ENCODE data around the gene FAM171A1.

The FAM171A1 gene

GRCh38 chr10:15197911-15198310, 173.2 kb downstream of the FAM171A1 start:
- no peak for DNase-seq

DNA sequence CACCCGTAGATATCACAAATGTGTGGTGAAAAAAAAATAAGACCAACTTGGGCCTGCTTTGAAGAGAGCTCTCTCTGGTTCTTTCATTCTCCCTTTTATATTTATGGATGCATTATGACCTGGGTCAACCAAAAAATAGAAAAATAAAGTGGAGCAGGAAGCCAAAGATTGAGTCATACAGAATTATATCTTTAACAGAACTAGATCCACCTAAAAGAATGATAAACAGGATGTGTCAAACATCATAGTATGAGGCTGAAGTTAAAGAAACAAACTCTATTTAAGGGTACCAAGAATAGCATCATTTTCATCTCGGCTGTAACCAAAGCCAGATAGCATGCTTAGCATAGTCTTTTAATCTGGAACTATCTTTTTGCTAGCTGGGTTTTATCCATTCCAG, 173.8 kb downstream of the FAM171A1 start:
- DNase-seq = no peak

- DNase-seq = peak; percentile 28
These were observed 174.9 kb downstream of the FAM171A1 start for GRCh38 chr10:15196021-15196834.

- no peak for DNase-seq
These were observed 181.8 kb downstream of the FAM171A1 start for GRCh38 chr10:15189133-15189885.

GRCh38 chr10:15188603-15189002, 182.5 kb downstream of the FAM171A1 start:
- no peak for DNase-seq

DNA sequence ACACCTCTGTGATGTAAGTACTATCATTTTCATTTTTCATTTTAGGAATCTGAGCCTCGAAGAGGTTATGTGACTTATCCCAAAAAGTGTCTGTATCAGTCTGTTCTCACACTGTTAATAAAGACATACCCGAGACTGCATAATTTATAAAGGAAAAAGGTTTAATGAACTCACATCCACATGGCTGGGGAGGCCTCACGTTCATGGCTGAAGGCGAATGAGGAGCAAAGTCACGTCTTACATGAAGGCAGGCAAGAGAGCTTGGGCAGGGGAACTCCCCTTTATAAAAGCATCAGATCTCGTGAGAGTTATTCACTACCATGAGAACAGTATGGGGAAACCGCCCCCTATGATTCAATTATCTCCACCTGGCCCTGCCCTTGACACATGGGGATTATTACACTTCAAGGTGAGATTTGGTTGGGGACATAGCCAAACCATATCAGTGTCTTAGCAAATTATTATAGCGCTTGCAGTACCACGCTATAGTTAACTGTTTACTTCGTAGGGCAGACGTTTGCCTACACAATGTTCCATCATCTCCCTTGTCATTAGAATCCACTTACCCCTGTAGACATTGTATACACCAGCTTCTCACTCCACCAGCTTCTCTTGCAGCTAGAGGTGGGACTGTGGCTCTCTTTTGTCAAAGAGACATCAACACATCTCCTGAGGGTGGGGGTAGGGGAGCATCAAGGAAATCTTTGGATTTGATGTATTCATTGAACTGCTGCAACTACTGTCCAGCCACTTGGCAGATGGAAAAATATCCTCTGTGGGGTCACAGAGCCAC, 187.2 kb downstream of the FAM171A1 start:
- no peak for DNase-seq

GRCh38 chr10:15182540-15183207, 188.4 kb downstream of the FAM171A1 start:
- DNase-seq = no peak

- DNase-seq = no peak
These were observed 189.4 kb downstream of the FAM171A1 start for GRCh38 chr10:15181576-15182156.

DNA sequence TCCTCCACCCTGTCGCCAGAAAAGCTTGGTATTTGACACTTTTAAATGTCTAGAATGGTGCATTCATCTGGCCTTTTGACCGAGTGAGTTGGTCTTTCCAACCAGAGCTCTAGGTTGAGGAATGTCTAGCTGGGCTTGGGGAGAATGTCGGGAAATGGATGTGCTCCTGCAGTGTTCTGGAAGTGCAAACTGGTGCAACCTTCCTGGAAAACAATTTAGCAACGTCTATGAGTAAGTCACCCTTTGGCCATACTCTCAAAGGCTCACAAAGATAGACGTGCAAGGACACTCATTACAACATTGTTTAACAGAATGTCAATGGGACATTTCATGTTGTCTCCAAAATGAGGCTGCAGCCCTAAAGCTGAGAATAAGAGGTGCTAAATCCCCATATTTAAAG, 190.4 kb downstream of the FAM171A1 start:
- no peak for DNase-seq

- DNase-seq = no peak
These were observed 194.8 kb downstream of the FAM171A1 start for GRCh38 chr10:15176269-15176668.

DNA sequence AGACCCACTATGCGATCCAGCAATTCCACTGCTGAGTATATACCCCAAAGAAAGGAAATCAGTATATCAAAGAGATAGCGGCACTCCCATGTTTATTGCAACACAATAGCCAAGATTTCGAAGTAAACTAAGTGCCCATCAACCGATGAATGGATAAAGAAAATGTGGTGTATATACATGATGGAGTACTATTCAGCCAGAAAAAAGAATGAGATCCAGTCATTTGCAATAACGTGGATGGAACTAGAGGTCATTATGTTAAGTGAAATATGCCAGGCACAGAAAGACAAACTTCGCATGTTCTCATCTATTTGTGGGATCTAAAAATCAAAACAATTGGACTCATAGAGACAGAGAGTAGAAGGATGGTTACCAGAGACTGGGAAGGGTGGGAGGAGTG, 195.5 kb downstream of the FAM171A1 start:
- no peak for DNase-seq

- DNase-seq = no peak
These were observed 198.7 kb downstream of the FAM171A1 start for GRCh38 chr10:15172306-15172840.

DNA sequence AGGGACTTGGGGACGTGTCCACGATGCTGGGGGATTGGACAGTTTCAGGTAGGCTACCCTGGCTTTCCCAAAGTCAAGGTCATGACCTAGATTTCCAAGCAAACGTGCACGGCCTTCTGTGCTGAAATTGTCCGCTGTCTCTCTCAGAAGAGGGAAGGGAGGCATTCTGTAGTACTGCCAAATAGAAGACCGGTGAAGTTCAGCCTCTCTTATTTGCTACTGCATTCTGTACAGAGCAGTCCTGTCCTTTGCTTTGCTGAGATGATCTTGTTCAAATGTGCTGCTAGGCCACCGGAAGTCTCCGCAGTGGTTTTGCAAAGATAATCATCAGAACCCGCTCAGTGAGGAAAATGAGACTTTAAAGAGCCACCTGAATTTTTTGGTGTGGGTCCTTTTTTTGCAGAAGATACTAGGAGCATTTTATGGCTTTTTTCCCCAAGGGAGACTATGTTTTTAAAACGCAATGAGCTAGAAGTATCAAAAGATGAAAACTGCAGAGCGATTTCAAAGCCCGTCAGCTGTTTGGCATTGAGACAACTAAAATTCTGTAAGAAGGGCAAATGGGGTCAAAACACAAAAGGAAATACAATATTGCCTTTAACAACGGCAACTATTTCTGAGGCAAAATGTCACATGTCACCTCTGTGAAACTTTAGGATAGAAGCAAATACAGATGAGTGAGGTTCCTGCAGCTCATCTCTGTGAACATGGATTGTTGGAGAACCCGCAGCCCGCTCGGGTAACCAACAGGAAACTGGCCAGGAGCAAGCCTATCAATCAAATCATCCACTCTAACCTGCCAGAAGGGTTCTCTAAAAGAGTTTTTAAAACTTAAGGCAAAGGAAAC, 201.3 kb downstream of the FAM171A1 start:
- peak; percentile 74 for DNase-seq

DNA sequence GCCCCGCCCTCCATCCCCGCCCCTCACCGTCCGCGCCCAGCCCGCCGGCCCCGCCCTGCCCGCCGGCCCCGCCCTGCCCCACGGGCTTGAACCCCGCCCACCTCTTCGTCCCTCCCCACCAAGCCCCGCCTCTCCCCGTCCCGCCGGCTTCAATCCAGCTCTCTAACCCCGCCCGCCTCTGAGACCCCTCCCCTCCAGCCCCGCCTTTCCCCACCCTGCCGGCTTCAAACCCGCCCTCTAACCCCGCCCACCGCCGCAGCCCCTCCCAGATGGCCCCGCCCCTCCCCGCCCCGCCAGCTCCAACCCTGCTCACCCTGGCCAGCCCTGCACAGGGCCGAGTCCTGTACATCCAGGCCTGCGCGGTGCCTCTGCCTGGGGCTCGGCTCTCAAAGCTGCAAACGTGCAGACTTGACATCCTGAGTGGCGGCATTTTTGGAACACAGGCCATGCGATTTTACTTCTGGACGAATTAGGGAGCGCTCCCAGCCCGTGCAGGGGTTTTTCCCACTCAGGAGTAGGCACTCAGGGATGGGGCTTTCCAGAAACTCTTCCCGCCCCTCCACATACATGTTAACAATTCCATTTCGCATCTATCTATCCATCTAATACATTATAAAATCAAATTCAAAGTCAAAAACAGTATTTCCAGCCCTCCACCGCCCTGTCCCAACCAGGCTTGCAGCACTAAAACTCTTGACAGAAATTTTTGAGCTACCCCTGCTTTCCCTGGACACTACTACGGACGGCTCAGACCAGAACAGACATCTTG, 202.1 kb downstream of the FAM171A1 start:
- DNase-seq = peak; percentile 94

GRCh38 chr10:15168291-15168785, 202.8 kb downstream of the FAM171A1 start, which contains the start of gene NMT2:
Gene NMT2 (minus strand): TSS chr10:15168693. CDS start chr10:15168612, 81 bp downstream.
- DNase-seq = no peak

DNA sequence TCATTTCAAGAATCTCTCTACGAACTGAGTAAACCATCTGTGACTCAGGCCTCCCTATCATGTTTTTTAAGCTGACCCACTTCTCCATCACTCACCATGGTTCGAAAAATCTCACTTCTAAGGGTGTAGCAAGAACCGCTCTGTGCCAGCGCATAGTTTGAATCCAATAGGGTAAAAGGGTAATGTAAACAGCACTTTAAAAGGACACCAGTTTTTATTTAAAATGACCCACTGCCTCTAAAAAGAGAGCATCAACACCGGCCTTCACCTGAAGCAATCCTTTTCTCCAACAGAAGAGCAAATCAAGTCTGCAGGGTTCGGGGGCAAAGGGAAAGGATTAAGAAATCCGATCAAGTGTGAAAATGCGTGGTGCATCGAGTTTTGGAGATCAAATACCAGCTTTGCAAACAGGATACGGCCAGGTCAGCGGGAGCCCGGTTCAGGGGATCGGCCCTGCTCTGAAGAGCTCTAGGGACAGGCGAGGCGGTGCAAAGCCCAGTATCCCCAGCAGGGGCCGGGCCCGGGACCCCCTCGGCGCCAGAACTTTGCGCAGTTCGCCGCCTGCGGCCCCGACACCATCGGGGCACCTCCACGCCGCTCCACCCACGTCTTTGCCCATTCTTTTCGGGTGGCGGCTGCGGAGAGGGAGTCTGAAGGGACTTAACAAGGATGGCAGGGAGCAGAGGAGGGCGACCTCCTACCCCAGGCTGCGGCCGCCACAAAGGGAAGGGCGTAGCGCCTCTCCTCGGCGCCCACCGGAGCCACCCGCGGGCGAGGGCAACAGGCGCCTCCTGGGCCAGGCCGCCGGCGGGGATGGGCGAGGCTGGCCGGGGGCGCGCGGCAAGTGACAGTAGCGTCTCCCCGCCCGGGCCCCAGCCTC, 203.4 kb downstream of the FAM171A1 start:
- DNase-seq = peak; percentile 42

DNA sequence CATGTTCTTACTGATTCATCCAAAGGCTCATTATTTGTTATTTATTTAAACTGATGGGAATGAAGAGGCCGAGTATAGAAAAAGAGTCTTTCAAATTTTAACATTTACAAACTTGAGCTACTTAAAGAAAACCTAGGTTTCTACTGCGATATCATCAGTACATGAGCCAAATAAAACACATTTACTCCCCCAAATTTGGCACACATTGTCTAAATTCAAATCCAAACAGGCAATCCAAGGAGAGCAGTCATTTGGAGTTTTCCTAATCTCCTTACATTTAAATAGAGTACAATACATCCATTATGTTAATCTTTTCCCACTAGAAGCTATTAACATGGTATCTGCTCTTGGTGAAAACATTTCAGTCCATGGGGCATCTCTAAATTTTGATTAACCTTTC, 204.8 kb downstream of the FAM171A1 start:
- no peak for DNase-seq

DNA sequence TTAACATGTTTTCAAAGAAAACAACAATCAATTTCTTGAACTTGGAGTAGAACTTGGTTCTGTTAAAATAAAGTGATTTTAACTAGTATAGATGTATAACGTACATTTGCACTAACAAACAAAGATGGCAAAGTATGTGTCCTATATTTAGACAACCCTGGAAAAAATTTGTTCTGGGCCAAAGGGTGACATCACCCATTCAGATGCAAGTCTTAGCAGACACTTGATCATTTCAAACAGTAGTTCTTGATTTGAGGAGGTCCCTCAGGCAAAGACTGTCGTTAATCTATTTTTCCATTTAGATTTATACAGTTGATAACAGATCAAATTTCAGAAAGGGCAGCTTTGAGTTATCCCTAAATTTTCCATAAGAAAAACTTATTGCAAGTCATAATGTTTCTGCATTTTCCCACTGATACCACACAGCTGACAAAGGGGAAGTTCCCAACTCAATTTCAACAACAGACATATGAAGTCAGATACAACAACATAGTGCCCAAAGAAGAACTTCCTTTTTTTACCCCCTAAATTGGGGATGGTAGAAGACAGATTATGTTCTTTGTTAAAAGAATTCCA, 207.7 kb downstream of the FAM171A1 start:
- DNase-seq = no peak

Measured in CD4-positive, alpha-beta T cell treated with Interleukin-21 for 1 hour (primary cell).